GM18907 (cell line): ENCODE results near the gene UTP25.
"Not testable (repeated sequence)": the region's sequence is repeated elsewhere in the genome, so short reads cannot be mapped to it uniquely, and the experiment has no call there.

Source experiments
- ATAC-seq: cut with Tn5 transposase; IDR thresholded peaks from one replicate; pipeline ENCODE4 v1.9.1; 2021; ENCODE audit warnings: mild to moderate bottlenecking, moderate library complexity; ENCODE audit not compliant: unreplicated experiment

The UTP25 gene

DNA sequence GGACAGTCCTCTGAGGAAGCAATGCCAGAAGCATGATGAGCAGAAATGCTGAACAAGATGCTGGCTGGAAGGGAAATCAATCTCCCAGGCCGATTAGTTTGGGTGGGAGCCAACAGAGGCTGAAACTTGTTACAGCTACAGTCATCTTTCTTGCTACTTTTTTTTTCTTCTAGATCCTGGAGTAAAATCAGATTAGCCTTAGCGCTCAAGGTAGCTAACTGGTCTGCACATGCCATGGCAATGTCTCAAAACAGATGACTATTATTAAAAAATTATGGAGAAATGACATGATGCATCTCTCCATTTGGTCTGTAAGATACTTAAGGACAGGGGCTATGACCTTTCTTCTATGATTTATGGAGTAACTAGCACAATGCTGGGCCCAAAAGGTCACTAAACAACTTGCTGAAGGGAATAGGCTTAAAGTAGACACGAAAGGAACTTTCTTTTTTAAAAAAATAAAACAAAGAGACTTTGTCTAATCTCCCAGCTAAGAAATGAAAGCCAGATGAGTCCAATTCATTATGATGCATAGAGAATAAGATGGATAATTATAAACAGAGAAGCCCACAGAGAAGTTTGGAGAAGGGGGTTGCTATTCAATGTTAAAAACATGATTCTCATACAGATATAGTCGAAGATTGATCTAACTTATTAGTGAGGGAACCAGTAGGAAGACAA is 42.5 kb downstream of the UTP25 start:
- ATAC-seq, result no peak

DNA sequence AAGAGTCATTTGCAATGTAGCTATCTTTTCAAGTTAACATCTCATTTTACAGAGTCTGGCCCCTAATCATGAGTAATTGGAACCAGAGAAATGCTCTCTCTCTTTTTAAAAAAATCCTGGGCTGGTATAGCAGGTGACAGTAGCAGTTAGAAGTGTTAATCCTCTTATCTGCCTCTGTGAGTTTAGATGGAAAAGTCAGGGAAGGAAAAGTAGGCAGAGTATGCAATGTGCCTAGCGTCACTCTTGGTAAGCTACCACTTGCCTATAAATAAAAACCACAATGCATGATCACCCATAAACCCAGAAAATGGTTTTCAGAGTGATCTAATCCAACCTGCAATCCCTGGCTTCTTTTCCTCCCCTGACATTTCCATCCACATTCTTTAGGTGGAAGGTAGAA is 43.2 kb downstream of the UTP25 start:
- ATAC-seq, result no peak

DNA sequence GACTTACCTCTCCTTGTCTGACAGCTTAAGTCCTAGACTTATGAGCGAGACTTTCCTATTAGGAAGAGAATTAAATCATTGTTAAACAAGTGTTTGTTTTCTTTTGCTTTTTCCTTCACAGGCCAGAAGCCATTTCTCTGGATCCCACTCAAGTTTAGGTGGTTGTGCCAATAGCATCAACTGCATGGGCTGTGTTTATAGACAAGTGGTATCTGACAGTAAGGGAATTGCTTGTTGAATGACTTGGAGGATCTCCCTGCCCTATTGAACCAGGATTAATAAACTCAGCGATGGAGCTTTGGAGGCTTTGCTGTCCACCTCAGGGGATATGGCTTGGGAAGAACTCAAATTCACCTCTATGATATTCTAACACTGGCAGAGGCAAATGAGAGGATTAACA is 43.7 kb downstream of the UTP25 start:
- ATAC-seq, result no peak

DNA sequence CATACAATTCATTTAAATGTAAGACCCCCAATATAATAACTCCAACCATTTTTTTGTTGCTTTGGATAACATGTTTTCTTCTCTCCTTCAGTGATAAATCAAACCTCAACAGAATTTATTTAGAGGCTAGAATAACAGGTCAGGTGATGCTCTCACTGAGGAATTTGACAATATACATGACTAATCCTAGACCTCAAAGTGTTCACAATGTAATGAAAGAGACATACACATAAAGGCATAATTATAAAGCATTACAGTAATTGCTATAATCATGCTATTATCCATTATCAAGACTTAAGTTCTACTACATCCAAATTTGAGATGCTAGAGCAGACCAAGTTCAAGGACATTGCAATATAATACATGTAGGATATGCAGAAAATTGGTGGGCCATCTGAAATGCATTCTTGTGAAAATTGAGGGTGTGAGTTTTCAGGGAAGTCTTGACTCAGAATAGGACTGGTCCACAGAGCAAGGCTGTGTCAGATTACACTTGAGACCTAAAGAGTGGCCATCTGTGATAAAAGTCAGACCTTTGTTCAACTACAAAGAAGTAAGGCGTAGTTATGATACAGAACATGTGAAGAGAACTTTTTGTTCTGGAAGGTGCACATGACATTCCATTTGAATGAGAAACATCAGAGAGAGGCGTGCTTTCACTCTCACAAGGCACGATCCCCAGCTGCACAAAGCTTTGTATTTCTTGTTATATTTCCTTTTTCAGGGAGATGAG is 45.5 kb downstream of the UTP25 start:
- no peak for ATAC-seq

DNA sequence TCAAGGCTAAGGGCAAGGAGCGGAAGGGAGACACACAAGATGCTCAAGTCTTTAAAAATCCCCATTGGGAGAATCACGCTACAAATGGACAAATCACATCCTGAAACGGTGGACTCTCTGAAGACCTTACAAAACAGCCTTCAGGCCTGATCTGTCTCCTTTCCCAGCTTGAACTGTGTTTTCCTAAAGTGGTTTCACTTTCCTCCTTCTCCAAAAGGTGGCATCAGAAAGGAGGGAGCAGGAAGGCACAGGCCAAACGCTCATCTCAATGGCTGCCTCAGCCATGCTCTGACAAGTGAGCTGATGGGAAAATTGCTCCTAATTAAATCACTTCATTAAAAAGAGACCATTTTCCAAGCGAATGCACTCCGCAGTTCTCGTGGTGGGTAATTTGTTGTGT is 47.7 kb downstream of the UTP25 start:
- no peak for ATAC-seq

GRCh38 chr1:209876078-209876800 is 48.5 kb downstream of the UTP25 start:
- no peak for ATAC-seq

DNA sequence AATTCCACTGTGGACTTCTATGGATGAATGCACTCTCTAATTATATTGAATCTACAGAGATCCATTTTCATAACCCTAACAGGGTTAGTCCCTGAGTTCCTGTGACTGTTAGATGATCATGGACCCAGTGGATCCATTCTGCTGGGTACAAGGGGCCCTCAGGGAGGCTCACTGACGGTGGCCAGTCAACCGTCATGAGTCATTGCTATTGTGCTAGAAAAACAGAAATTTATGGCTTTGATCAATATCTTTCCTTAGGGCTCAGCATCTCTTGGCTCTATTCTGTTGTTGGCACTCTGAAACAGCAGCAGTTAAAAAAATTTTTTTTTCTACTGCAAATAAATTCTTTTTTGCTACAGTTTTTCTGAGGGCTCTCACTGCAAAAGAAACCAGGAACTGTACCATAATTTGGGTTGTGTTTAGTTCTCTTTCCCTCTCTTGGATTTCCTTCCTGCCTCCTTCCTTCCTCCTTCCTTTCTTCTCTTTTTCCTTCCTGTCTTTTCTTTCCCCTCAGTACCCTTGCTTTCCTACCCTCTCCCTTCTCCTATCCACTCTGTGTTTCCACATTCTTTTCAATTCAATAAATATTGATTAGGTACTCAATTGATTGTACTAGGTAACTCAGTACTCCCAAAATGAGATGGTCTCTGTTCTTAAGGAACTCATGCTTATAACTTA is 49.5 kb downstream of the UTP25 start:
- no peak for ATAC-seq

DNA sequence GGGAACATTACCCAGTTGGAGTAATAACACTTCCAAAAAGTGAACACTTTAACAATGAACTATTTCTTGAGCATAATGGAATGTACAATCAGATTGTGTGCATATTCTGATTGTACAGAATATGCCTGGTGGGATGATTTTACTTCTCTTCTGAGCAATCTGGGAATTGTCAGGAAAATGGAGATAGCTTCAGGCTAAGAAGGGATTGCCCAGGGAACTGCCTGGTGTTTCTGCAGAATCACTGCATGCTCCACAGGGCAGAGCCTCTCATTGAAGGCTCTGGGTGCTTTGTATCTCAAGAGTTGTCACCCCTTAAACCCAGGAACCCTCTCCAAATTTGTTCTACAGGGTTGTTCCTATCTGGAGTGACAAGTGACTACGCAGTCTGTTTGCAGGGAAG is 51.2 kb downstream of the UTP25 start:
- ATAC-seq, result no peak

GRCh38 chr1:209879539-209879938 is 51.8 kb downstream of the UTP25 start:
- no peak for ATAC-seq

DNA sequence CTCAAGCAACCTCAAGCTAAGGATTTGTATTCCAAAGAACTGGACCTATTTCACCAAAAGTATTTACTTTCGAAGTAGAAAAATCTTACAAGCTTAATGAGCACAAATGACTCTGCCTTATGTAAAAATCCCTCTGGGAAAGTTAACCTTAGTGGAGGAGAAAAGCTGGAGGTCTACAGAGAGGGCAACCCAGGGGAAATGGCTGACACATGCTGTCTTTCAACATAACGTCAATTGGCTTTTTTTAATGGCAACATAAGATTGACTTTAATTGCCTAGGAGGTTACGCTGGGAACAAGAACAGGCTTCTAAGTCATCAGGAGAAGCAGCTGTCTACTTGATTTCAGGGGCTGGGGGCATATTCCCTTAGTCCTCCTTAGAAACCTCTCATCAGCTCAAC is 52.3 kb downstream of the UTP25 start:
- ATAC-seq, result no peak

- no peak for ATAC-seq
These were observed 53.8 kb downstream of the UTP25 start for GRCh38 chr1:209881619-209882018.

DNA sequence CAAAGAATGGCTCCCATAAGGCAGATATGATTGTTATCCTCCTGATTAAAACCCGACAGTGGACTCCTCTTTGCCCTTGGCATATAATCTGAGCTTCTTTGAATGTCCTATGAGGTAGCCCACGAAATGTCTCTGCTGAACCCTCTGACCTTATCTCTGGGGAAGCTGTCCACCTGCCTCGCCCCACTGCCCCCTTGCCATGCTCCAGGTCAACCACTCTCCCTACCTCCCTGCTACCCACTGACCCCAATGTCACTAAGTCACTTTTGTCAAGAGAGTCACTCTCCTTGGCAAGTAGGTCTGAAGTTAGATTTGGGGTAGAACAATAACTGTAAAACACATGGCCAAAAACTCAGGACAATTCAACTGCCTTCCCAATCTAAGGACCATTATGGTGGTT is 54.5 kb downstream of the UTP25 start:
- ATAC-seq, result no peak

DNA sequence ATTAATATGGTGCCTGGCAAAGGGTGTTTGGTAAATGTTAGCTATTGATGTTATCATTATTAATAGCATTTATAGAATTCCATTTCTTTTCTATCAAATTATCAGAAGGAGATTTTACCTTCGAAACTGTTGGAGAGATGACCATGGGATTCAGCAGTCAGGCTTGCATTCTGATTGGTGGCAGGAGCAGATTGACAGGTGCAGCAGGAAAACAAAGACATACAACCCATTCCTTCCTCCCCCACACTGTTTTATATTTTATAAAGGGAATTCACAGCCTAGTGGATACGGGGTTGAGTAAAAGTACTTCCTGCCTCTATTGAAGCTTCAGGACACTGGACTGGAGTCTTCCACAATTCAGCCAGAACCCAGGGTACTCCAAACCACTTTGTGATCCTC is 55.2 kb downstream of the UTP25 start:
- no peak for ATAC-seq

DNA sequence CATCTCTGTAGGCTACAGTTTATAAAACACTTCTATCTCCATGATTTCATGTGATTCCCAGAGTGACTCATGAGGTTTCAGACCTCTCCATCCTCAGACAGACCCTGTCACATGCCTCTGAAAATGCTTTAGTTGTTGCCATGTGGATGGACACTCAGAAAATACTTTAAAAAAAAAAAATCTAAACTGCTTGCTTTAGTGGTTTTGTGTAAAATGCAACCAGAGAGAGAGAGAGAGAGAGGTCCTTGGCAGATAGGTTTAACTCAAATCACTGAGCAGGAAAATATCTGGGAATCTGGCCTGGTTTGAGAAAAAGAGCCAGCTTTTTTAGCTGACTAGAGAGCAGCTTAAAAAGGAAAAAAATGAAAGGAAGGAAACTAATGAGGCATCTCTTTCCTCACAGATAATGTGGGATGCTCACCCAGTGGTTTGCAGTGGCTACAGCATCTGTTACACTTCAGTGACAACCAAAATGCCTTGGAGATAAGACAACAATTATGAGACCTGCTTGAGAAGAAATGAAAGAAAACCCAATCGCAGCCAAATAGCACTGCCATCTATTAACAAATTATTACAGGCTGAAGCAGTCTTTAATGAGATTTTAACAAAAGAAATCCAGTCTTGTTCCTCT is 55.7 kb downstream of the UTP25 start:
- ATAC-seq, result no peak

DNA sequence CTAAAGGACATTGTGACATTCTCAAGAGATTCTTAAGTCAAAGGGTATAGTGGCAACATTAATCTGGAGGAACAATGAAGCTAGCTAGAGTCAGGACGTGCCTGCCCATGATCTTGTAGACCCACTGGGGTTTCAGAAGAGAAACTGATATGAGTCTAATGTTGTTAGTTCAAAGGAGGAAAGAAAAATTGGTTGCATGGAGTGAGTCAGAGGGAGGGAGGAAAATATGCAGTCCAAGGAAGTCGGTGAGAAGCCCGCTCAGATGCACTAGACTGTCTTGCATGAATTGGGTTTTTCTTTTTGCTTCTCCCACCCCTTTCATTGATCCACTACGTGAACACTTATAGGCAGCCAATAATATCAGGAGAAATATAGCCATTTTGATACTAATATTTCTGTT is 56.5 kb downstream of the UTP25 start:
- ATAC-seq, result no peak

DNA sequence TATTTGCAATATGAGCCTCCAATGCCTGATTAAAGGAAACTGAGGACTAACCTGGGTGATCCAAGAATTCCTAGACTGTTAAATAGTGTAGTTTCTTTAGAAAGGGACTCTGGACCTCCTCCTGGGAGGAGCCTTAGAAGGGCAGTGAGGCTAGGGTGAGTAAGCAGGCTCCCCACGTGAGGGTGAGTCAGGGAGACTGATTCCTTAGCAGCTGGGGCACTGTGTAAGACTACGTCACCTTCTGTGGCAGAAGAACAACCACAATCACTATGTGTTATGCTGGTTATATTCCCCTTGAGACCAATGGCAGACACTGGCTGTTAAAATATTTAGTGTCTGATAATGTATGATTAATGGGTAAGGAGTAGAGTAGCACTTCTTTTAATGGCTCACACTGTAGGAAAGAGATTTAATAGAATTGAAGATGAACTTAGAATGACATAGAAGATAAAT is 56.9 kb downstream of the UTP25 start:
- ATAC-seq, result peak; percentile 97

DNA sequence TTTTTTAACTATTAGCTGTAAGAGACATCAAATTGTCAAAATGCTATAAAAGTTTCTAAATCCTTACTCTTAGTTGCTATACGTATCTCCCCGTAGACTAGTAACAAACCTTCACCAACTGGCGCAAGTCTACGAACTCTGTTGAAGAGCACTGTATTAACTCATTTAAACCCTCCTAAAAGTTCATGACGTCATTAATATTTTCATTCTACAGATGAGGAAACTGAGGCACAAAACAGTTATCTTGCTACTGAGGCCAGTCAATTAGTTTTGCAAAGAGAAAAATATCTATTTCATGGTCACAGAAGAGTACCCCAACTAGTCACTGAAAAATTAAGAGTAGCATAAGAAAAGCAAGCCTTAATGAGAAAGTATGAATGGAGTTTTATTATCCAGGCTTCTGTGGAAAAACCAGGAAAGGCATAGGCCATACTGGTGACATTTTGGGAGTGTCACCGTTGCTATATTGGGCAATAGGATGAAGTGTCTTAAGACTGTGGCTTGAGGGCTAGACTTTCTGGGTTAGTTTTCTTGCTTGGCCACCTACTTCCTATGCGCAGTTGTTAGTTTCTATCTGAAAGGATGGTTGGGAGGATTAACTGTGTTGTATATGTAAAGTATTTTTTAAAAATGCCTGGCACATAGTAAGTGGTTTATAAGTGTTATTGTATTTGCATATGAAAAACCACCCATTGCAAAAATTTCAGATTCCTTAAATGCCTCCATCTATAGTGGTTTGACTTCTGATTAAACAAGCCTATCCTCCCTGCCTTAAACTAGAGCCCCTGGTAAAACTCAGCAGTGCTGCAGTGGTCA is 57.8 kb downstream of the UTP25 start:
- ATAC-seq, result no peak

DNA sequence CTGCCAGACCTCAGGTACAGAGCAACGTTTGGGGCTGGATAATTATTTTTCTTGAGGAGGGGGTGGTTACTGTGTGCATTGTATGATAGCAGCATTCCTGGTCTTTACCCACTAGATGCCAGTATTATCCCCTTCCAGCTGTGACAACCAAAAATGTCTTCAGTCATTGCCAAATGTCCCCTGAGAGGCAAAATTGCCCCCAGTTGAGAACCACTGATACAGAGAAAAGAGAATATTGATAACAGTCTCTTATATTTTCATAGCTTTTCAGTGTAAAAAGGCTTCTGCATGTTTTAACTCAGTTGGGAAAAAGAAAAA is 58.4 kb downstream of the UTP25 start:
- ATAC-seq, result no peak

DNA sequence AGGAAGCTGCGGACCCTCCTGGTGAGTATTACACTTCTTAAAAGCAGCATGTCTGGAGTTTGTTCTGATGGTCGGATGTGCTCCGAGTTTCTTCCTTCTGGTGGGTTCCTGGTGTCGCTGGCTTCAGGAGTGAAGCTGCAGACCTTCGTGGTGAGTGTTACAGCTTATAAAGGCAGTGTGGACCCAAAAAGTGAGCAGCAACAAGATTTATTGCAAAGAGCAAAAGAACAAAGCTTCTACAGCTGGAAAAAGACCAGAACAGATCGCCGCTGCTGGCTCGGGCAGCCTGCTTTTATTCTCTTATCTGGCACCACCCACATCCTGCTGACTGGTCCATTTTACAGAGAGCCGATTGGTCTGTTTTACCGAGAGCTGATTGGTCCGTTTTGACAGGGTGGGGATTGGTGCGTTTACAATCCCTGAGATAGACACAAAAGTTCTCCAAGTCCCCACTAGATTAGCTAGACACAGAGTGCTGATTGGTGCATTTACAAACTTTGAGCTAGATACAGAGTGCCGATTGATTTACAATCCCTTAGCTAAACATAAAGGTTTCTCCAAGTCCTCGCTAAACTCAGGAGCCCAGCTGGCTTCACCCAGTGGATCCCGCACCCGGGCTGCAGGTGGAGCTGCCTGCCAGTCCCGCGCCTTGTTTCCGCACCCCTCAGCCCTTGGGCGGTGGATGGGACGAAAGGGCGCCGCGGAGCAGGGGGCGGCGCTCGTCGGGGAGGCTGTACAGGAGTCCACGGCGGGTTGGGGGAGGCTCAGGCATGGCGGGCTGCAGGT is 60.7 kb downstream of the UTP25 start:
- not testable (repeated sequence) for ATAC-seq

- ATAC-seq, result no peak
These were observed 61.3 kb downstream of the UTP25 start for GRCh38 chr1:209889077-209889418.
